LoVo (cell line): Measurements from ENCODE around the gene SPTLC3.

ENCODE experiments used
- DNase-seq: peaks from one replicate; pipeline ENCODE4 v3.0.0-alpha.2; 2016; ENCODE audit warnings: low spot score

The SPTLC3 gene

GRCh38 chr20:13099676-13100075, 90.9 kb downstream of the SPTLC3 start:
- no peak for DNase-seq

GRCh38 chr20:13101276-13101675, 92.5 kb downstream of the SPTLC3 start:
- no peak for DNase-seq

- DNase-seq, result no peak
Observed at GRCh38 chr20:13101706-13102105, 92.9 kb downstream of the SPTLC3 start.

- DNase-seq, result no peak
Observed at GRCh38 chr20:13102237-13102636, 93.5 kb downstream of the SPTLC3 start.

GRCh38 chr20:13102694-13103093, 93.9 kb downstream of the SPTLC3 start:
- no peak for DNase-seq

- no peak for DNase-seq
Observed at GRCh38 chr20:13105039-13105438, 96.3 kb downstream of the SPTLC3 start.

- DNase-seq, result peak; percentile 31
Observed at GRCh38 chr20:13105864-13106457, 97.2 kb downstream of the SPTLC3 start.

- no peak for DNase-seq
Observed at GRCh38 chr20:13109658-13110057, 100.9 kb downstream of the SPTLC3 start.

GRCh38 chr20:13110796-13111195, 102.0 kb downstream of the SPTLC3 start:
- no peak for DNase-seq

GRCh38 chr20:13111249-13111911, 102.6 kb downstream of the SPTLC3 start:
- DNase-seq, result no peak

GRCh38 chr20:13113731-13114130, 105.0 kb downstream of the SPTLC3 start:
- DNase-seq, result no peak

GRCh38 chr20:13117200-13117599, 108.4 kb downstream of the SPTLC3 start:
- DNase-seq, result no peak

- DNase-seq, result no peak
Observed at GRCh38 chr20:13118676-13119075, 109.9 kb downstream of the SPTLC3 start.

GRCh38 chr20:13119583-13119982, 110.8 kb downstream of the SPTLC3 start:
- DNase-seq, result peak; percentile 39

GRCh38 chr20:13120471-13120870, 111.7 kb downstream of the SPTLC3 start:
- DNase-seq, result no peak

GRCh38 chr20:13121840-13122515, 113.2 kb downstream of the SPTLC3 start:
- no peak for DNase-seq

GRCh38 chr20:13125486-13125885, 116.7 kb downstream of the SPTLC3 start:
- no peak for DNase-seq

GRCh38 chr20:13128173-13128572, 119.4 kb downstream of the SPTLC3 start:
- DNase-seq, result no peak

GRCh38 chr20:13130061-13130706, 121.4 kb downstream of the SPTLC3 start:
- DNase-seq, result no peak

- DNase-seq, result no peak
Observed at GRCh38 chr20:13130707-13131103, 121.9 kb downstream of the SPTLC3 start.

GRCh38 chr20:13131688-13132087, 122.9 kb downstream of the SPTLC3 start:
- no peak for DNase-seq

GRCh38 chr20:13139459-13140150, 130.8 kb downstream of the SPTLC3 start:
- DNase-seq, result no peak
